Liver (tissue), 9 donors: Measurements from ENCODE around the gene PIAS4. TPM values are rescaled to one million over a fixed set of nuclear protein-coding genes. Genes with fewer than 3 reads are reported as not detected.

Source experiments
- DNase-seq: peaks from one replicate; pipeline ENCODE4 v3.0.0-alpha.2; 2017; ENCODE audit warnings: low spot score
- H3K27ac ChIP-seq, 2 donors: one replicate each; pipeline ENCODE4 v1.7.0; 2013; ENCODE audit warnings: inconsistent platforms in 2 of 2, low read length in 2 of 2, control low read depth in 1 of 2, low read depth in 1 of 2, mild to moderate bottlenecking in 1 of 2
- H3K27me3 ChIP-seq, 4 donors: one replicate each; pipeline versions ENCODE4 v1.6.1 to v1.7.0; 2013; ENCODE audit warnings: low read length in 3 of 4, inconsistent platforms in 1 of 4, mild to moderate bottlenecking in 1 of 4, moderate library complexity in 1 of 4; ENCODE audit not compliant: control insufficient read depth in 4 of 4, insufficient read depth in 4 of 4
- H3K36me3 ChIP-seq, 4 donors: one replicate each; pipeline versions ENCODE4 v1.6.1 to v1.7.0; 2013; ENCODE audit warnings: low read length in 3 of 4, mild to moderate bottlenecking in 3 of 4, low read depth in 1 of 4, moderate library complexity in 1 of 4; ENCODE audit not compliant: control insufficient read depth in 4 of 4, insufficient read depth in 3 of 4
- H3K4me1 ChIP-seq, 4 donors: one replicate each; pipeline versions ENCODE4 v1.6.1 to v1.7.0; 2013; ENCODE audit warnings: low read length in 3 of 4, mild to moderate bottlenecking in 3 of 4, moderate library complexity in 1 of 4; ENCODE audit not compliant: control insufficient read depth in 4 of 4, insufficient read depth in 4 of 4
- H3K4me3 ChIP-seq, 3 donors: one replicate each; pipeline versions ENCODE4 v1.6.1 to v1.7.0; 2013; ENCODE audit warnings: low read length in 3 of 3, control low read depth in 1 of 3, low read depth in 1 of 3, mild to moderate bottlenecking in 1 of 3
- H3K9ac ChIP-seq, 2 donors: one replicate each; pipeline ENCODE4 v1.7.0; 2013; ENCODE audit warnings: low read length in 2 of 2, mild to moderate bottlenecking in 2 of 2, moderate library complexity in 2 of 2, control low read depth in 1 of 2, low read depth in 1 of 2
- H3K9me3 ChIP-seq, 4 donors: one replicate each; pipeline versions ENCODE4 v1.6.1 to v1.7.0; 2013; ENCODE audit warnings: low read length in 3 of 4; ENCODE audit not compliant: control insufficient read depth in 4 of 4
- FOXA1 ChIP-seq: IDR thresholded peaks from 2 replicates; pipeline ENCODE4 v1.6.1; 2016; ENCODE audit warnings: antibody characterized with exemption
- HNF4A ChIP-seq, 2 donors: conservative IDR thresholded peaks; 2 replicates each; pipeline ENCODE4 v1.6.1; 2016; ENCODE audit warnings: antibody characterized with exemption in 2 of 2, mild to moderate bottlenecking in 2 of 2
- HNF4G ChIP-seq: IDR thresholded peaks from 2 replicates; pipeline ENCODE4 v1.6.1; 2016; ENCODE audit warnings: antibody characterized with exemption
- JUND ChIP-seq, 2 donors: IDR thresholded peaks; 2 replicates each; pipeline ENCODE4 v1.6.1; 2016; ENCODE audit warnings: antibody characterized with exemption in 2 of 2
- NR2F2 ChIP-seq: IDR thresholded peaks from 2 replicates; pipeline ENCODE4 v1.6.1; 2016; ENCODE audit warnings: antibody characterized with exemption
- RAD21 ChIP-seq, 2 donors: IDR thresholded peaks; 2 replicates each; pipeline ENCODE4 v1.6.1; 2016; ENCODE audit warnings: antibody characterized with exemption in 2 of 2, mild to moderate bottlenecking in 2 of 2
- REST ChIP-seq: IDR thresholded peaks from 2 replicates; pipeline ENCODE4 v1.6.1; 2016; ENCODE audit warnings: antibody characterized with exemption, mild to moderate bottlenecking
- RXRA ChIP-seq, 2 donors: IDR thresholded peaks; 2 replicates each; pipeline ENCODE4 v1.6.1; 2017 to 2018; ENCODE audit warnings: antibody characterized with exemption in 2 of 2, mild to moderate bottlenecking in 1 of 2
- TAF1 ChIP-seq: conservative IDR thresholded peaks from 2 replicates; pipeline ENCODE4 v1.6.1; 2016; ENCODE audit warnings: antibody characterized with exemption, mild to moderate bottlenecking
- ZBTB33 ChIP-seq: IDR thresholded peaks from 2 replicates; pipeline ENCODE4 v1.6.1; 2016; ENCODE audit warnings: antibody characterized with exemption
- WGBS: extraction: QIAGEN DNeasy Blood & Tissue Kit; methylation state at CpG from one replicate; pipeline ENCODE4 v1.1.7; 2013; 5-methylcytosine and 5-hydroxymethylcytosine counted together
- polyA plus RNA-seq, 2 donors: library from polyadenylated mRNA; stranded (reverse) in 1 of 2; unstranded in 1 of 2; fragments of 200-250 nt in 1 of 2; fragments of >200 nt in 1 of 2; fragmentation: Nextera tagmentation in 1 of 2; extraction: Ambion mirVana in 1 of 2; gene quantifications; one replicate each; pipeline versions ENCODE4 v1.2.1 to v1.2.3, GENCODE V29; 2013 to 2015
- total RNA-seq, 2 donors: library from RNA; depleted of rRNA; stranded (reverse); fragments of >200 nt; gene quantifications; one replicate each; pipeline ENCODE4 v1.2.3, GENCODE V29; 2014
- donor health status: healthy.
- donor health status: healthy.
- donor health status: healthy.
- donor health status: healthy.
- donor health status: healthy.

Gene PIAS4
- total and polyA plus RNA-seq, 4 donors: 5.6 to 14.1 (median 10.6) TPM

DNA sequence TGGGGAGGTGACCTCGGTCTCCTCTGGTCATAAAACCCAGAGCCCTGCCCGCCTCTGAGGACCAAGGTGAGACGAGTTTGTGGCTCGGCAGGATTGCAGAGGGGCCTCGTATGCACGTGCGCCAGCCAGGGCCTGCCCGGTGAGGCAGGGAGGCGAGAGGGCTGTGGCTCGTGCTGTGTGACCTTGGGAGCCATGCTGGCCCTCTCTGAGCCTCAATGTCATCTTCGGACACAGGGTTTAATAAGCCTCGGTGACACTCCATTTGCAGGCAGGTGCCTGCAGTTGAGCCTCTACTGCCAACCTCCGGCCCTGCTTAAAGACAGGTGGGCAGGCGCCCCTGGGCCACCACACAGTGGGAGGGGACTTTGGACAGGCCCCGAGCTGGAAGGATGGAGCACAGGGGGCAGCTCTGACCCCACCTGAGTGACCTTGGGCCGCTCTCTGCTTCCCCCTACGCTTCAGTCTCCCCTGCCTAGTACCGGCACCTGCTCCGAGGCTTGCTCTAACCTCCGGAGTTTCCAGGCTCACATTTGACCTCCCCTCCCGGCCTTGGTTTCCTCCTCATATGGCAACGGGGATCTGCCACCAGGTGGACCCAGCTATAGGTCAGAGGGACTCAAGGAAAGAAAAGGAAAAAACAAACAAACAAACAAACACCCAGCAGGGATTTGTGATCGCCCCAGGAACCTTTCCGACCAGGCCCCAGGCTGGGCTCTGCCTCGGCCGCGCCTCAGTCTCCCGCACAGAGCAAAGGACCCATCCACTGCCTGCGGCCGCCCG lies 56.0 kb downstream of the PIAS4 start:
- peaks cover 0 to 4% (median 0%) of the 10 kb centered on the region in 4 donors for H3K36me3 ChIP-seq
- peak overlapping the region; percentile 73 to 95 (median 78) for H3K4me3 ChIP-seq
- H3K27me3 ChIP-seq: no peaks in the 10 kb centered on the region
- WGBS: 21% methylated on average over 31 of the region's 31 CpGs
- no peaks in the 10 kb centered on the region for H3K9me3 ChIP-seq
- TF ChIP-seq NR2F2 (peak; percentile 15), FOXA1 (no peak)
- H3K9ac ChIP-seq: peak overlapping the region; percentile 72 to 83
- H3K27ac ChIP-seq: peak overlapping the region; percentile 86 to 94
- H3K4me1 ChIP-seq: peaks cover 39 to 58% (median 48%) of the 10 kb centered on the region in 4 donors
- no peak for DNase-seq

DNA sequence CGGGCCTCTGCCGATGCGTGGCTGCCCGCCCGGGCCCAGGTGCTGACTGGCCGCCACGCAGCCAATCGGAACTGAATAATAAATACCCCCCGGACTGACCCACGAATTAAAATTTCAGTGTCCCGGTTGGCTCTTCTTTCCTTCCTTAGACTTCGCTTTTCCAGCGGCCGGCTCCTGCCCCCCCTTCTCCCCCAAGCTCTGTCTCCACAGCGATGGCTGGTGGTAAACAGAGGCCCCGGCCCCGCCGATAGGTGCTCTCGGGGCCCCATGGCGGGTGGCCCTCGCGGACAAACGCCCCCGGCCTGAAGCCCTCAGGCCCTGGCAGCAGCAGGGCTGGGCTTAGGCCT lies 56.6 kb downstream of the PIAS4 start:
- peaks cover 35 to 53% (median 45%) of the 10 kb centered on the region in 4 donors for H3K4me1 ChIP-seq
- H3K36me3 ChIP-seq: peaks cover 0 to 4% (median 0%) of the 10 kb centered on the region in 4 donors
- 2% methylated on average over 24 of the region's 24 CpGs for WGBS
- H3K9me3 ChIP-seq: no peaks in the 10 kb centered on the region
- TF ChIP-seq JUND (IDR thresholded peaks at IDR 0.05) (no peak), REST (no peak), HNF4G (no peak), RAD21 (IDR thresholded peaks at IDR 0.05) (no peak), ZBTB33 (no peak), HNF4A (conservative IDR thresholded peaks at IDR 0.05) (no peak), NR2F2 (no peak)
- no peaks in the 10 kb centered on the region for H3K27me3 ChIP-seq
- H3K9ac ChIP-seq: peak overlapping the region; percentile 72 to 83
- DNase-seq: no peak
- H3K27ac ChIP-seq: peak overlapping the region; percentile 86 to 94
- H3K4me3 ChIP-seq: peak overlapping the region; percentile 73 to 95 (median 78)

- Histone ChIP-seq H3K9ac (peak overlapping the region; percentile 72 to 83), H3K27me3 (no peaks in the 10 kb centered on the region), H3K27ac (peak overlapping the region; percentile 86 to 94), H3K36me3 (peaks cover 0 to 4% (median 0%) of the 10 kb centered on the region in 4 donors), H3K9me3 (no peaks in the 10 kb centered on the region), H3K4me3 (peak overlapping the region; percentile 73 to 95 (median 78)), H3K4me1 (peaks cover 29 to 50% (median 41%) of the 10 kb centered on the region in 4 donors)
- DNase-seq: peak; percentile 61
- TF ChIP-seq TAF1 (no peak), REST (no peak), RXRA (IDR thresholded peaks at IDR 0.05) (no peak)
- under 1% methylated on average over 57 of the region's 57 CpGs for WGBS
These were observed 57.1 kb downstream of the PIAS4 start for GRCh38 chr19:4064496-4065260.
